GM19043 (cell line): Measurements from ENCODE around the gene REV1.

Source experiments
- ATAC-seq: cut with Tn5 transposase; IDR thresholded peaks from one replicate; pipeline ENCODE4 v1.9.1; 2021; ENCODE audit warnings: low read depth; ENCODE audit not compliant: unreplicated experiment

REV1 gene

DNA sequence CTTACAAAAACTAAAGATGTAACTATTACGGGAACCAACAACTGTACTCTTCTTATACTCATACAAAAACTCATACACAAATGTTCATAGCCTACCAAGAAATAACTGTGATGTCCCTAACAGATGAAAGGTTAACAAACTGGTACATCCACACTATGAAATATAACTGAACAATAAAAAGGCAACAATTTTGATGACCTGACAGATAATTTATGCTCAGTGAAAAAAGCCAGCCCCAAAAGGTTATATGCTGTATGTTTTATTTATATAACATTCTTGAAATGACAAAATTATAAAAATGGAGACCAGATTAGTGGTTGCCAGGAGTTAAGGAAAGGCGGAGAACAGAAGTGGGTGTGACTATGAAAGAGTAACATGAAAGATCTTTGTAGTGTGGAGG, 31.3 kb downstream of the REV1 start:
- no peak for ATAC-seq

GRCh38 chr2:99451686-99452085, 38.1 kb downstream of the REV1 start:
- ATAC-seq = no peak

DNA sequence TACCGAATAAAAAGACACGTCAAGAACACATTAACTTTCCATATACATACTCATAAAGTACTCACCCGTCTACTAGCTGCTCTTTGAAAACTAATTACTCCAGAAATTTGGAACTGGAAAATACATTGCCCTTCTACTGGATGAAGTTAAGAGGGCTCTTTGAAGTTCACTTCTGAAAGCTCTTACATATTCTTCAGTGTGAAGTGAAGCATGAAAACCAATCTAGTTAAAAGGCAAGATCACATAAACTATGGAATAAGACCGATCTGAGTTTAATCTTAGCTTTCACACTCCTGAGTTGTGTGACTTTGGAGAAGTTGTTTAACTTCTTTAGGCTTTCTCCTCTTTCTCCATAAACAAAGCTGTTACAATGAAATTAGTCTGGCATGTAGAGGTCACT, 38.5 kb downstream of the REV1 start:
- no peak for ATAC-seq

DNA sequence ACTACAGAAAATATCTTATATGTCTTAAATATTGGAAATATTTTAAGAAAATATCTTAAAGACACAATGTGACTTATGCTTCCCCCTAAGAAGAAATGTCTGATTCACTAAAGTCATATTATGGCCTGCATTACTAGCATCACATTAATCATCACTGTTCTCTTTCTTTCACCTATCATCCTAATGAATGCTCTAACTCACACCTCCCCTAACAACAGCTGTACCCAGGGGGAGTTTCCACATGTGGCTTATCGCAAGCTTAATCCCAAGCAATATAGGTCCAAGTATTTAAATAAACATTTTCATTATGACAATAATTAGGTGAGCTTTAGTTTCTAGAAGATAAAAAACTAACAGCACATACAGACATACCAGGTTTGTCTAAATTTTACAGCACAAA, 39.6 kb downstream of the REV1 start:
- ATAC-seq = no peak

DNA sequence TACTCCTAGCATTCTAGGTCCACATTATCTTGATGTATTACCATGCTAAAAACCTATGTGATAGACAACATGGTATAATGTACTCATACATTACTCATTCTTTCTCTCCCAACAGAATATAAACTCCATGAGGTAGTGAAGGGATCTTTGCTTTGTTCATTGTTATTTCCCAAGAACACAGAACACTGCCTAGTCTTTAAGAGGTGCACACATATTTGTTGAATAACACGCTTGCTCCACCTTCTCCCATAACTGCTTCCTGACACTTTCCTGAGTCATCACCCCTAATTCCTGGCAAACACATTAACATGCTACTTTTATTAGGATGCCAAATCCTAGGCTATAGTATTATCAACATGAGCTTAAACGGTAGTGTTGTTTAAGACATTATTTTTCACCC, 41.3 kb downstream of the REV1 start:
- ATAC-seq = no peak

GRCh38 chr2:99445065-99445464, 44.8 kb downstream of the REV1 start:
- no peak for ATAC-seq

DNA sequence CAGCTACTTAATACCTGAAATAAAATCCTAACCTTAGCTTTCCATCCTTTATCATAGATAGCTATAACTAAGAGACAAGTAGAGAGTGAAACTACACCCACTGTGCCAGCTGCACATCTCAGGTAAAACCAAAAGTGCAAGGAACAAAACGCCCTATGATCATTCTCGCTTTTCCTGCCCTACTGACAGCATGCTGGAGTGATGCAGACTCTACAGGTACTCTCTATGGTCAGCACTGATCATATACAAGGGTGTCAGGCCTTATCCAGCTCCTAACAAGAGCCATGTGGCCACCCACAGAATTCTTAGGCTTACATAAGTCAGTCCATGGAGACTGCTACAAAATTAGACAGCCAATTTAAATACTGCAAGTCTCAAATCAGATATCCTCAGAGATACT, 45.6 kb downstream of the REV1 start:
- ATAC-seq = no peak

DNA sequence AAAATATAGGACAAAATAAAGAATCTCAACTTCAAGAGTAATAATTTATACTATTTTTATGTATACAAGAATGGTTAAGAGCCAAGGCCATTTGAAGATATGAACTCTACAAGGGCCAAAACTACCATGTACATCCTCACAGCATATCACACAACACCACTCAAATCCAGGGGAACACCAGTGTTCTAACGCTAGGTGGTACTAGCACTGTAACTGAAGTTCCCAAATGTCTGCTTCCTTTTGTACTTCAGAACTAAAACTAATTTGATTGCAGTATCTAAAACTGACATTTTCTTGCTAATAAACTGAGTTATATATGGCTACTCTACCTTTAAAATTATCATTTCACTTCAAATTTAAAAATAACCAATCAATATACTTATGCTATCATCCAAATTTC, 47.0 kb downstream of the REV1 start:
- ATAC-seq = no peak

DNA sequence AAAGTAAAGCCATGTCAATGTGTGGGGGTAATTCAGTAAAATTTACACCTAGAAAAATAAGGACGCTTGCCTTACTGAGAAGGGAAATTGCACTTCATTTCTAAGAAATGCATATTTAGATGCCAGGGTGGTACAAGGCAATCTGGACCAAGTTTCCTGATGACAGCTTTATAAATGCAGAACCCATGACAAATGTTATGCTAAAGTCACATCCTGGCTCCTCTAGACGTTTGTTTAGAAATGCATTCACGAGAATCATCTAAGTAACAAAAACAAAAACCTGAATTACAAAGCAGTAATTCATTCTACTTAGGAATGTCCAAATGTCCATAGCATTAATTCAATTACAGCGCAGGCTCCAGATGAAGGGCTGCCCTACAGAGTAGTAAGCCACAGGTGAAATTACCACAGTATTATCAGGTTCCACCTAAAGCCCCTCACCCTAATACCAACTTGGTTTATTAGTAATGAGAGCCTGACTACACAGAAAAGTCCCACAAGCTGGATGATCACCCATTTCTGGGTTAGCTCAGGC, 49.8 kb downstream of the REV1 start:
- ATAC-seq = no peak

- no peak for ATAC-seq
Observed at GRCh38 chr2:99436874-99437273, 52.9 kb downstream of the REV1 start.

DNA sequence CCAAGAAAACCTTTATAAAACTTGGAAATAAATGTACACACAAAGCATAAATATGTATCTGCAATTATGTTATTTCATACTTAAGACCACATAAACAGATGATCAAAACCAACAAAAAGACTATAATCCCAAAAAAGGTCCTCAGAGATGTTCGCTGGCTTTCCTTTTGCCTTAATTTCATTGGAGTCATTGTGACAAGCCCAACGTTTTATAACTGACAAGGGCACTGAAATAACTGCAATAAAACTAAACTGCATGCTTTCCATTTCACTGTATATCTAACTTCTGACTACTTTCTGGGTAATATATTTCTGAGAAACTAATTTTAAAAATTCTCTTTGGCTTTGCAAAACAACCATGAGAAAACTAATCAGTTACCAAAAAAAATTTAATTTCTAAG, 56.5 kb downstream of the REV1 start:
- no peak for ATAC-seq

DNA sequence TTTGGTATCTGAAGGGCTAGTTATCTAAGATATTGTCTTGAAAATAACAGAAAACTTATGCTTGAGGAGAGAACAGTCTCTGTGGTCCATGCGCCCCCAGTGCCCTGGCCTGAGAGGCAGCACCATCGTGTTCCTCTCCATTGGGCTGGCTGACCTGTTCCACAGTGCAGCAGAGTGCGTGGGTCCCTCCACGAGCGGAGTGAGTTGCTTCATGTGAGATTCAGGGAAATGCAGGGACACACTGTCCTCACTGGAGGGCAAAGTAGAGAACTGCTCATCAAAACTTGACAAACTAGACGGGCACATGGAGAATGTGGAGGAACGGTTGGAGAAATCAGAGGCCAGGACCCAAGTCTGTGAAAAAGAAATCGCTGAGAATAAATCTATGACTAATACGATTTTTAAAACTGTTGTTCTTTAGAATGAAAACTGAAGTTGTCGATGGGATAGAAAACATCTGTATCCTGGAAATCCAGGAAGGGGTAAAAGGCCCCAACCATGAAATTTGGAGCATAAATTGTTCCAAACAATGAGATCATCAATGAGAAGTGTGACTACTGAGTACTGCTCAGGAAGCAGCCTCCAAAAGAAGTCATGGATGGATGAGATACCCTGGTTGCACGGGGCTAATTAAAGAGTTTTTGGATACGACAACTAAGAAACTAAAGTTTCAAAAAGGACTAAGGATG, 58.1 kb downstream of the REV1 start:
- ATAC-seq = no peak

- ATAC-seq = no peak
Observed at GRCh38 chr2:99430614-99431291, 59.1 kb downstream of the REV1 start.

DNA sequence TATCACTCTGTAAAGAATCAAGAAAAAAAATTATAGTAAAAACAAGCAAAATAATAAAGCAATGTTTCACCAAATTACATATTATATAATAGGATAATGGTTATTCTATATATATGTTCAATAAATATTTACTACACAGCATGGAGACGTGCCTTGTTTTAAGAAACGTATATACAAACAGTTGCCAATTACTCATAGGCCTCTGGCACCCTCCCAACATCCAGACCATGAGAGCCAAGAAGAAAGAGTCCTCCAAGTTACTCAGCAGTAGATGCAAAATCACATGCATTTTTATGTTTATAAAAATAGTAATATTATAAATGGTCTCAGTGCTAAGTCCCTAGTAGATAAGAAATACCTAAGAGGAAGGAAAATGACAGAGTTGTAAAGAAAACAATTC, 64.8 kb downstream of the REV1 start:
- no peak for ATAC-seq

- ATAC-seq = no peak
Observed at GRCh38 chr2:99424371-99424770, 65.4 kb downstream of the REV1 start.

DNA sequence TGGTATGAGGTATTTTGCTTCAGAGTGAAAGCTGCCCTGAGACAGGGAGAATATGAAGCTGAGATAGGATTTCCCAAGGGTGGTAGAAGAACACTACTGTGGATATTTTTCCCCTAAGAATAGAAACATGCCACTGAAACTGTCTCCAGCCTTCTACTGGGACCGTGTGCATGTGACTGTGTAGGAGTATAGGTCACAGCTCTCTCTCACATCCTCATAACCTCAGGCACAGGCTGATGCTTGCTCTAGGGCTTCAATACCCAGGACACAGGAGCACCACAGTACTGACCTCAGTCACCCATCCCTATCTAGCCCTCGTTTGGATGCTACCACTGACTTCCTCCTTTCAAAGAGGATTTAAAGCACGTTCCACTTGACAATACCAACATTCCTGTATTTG, 67.2 kb downstream of the REV1 start:
- no peak for ATAC-seq

- no peak for ATAC-seq
Observed at GRCh38 chr2:99421469-99421868, 68.3 kb downstream of the REV1 start.

- no peak for ATAC-seq
Observed at GRCh38 chr2:99420751-99421299, 69.0 kb downstream of the REV1 start.

DNA sequence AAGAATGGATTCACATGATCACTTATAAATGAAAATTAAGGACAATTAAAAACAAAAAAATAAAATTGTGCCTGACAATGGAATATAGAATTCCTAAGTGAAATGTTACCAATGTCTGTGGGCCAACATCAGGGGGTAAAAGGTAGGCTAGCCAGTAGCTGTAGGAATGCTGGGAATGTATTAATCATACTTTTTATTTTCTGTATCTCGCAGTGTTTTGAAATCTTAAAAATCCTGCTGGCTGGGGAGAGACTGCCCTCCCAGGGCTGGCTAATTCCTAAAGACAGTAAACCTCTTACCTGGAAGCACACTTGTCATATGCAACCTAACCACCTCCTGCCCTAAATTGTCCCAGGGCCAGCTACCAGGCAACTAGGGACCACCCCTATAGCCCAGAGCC, 69.8 kb downstream of the REV1 start:
- ATAC-seq = no peak

GRCh38 chr2:99417396-99417795, 72.4 kb downstream of the REV1 start:
- no peak for ATAC-seq

DNA sequence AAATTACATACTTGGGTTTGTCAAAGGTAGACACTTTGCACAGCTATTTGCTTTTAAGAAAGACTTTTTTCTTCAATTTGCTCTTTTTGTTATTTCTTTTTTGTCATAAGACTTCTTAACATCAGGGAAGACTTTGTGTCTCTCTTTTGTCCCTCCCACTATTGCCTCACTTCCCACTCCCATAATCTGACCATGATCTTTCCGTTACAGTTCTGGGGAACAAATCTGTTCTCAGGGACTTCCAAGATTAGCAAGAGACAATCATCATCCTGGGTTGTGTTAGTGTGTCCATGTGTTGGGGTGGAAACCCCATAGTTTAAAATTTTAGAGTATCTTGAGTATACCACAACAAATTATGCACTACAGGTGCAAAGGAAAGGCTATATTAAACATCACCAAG, 75.3 kb downstream of the REV1 start:
- ATAC-seq = no peak

DNA sequence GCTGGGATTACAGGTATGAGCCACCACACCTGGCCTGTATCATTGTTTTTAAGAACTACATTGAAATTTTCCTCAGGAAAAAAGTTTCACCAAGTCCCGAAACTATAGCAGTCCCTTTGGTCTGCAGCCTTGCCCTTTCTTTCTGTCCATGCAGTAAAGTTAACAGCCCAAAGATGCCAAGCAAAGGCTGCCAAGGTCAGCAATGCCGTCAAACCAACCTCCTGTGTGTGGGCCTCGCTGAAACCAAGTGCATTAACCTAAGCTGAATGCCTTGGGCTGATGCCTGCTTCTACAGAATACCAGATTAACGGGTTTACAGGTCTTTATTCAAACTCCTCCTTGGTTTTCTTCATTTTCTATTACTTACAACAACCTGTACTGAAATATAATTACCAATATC, 79.5 kb downstream of the REV1 start:
- no peak for ATAC-seq
